ENCODE results near the gene ETHE1. TPM values are rescaled to one million over a fixed set of nuclear protein-coding genes. Genes with fewer than 3 reads are reported as not detected.
"Not testable (repeated sequence)": the region's sequence is repeated elsewhere in the genome, so short reads cannot be mapped to it uniquely, and the experiment has no call there.

ETHE1 gene
- total RNA-seq, 2 experiments from 2014 or later: 62.1 to 64.4 TPM

DNA sequence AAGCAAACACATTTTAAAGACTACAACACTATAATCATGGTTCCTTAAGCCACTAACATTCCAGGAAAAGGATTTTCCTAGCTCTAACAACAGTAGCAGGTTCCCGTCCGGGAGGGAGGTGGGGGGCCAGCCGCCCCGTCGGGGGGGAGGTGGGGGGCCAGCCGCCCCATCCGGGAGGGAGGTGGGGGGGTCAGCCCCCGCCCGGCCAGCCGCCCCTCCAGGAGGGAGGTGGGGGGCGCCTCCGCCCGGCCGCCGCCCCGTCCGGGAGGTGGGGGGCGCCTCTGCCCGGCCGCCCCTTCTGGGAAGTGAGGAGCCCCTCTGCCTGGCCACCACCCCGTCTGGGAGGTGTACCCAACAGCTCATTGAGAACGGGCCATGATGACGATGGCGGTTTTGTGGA is 20.9 kb upstream of the ETHE1 start:
- H3K36me3 Mint-ChIP-seq (ENCODE audit: low read depth): peaks cover 30% of the 10 kb centered on the region
- H3K9me3 Mint-ChIP-seq; H3K4me3 Mint-ChIP-seq; H3K27ac Mint-ChIP-seq; H3K27me3 Mint-ChIP-seq (ENCODE audit: low read depth); H3K4me1 Mint-ChIP-seq (ENCODE audit: low read depth); CTCF ChIA-PET; intact Hi-C loops (cut with micrococcal nuclease); DNase-seq: not testable (repeated sequence)

DNA sequence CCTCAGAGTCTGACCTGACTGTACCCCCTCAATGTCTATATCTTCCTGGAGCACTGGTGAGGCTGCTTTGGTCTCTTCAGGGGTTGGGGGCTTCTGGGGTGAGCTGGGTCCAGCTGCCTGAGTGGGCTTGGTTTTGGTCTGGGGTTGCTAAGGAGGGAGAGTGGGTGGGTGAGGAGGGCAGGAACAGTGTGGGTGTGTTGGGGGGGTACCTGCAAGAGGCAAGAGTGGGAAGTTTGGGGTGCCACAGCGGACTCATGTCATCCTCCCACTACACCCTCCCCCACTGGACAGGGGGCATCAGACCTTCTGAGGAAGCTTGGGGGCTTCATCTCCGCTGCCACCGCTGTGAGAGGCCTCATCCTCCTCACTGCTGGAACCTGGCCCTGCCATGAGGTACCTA is 19.6 kb upstream of the ETHE1 start:
- intact Hi-C loops (cut with micrococcal nuclease): no loop called here
- Mint-ChIP-seq H3K9me3 (no peaks in the 10 kb centered on the region), H3K27me3 (ENCODE audit: low read depth) (no peaks in the 10 kb centered on the region), H3K4me1 (ENCODE audit: low read depth) (no peaks in the 10 kb centered on the region), H3K4me3 (no peak overlapping the region), H3K36me3 (ENCODE audit: low read depth) (peaks cover 33% of the 10 kb centered on the region), H3K27ac (no peak overlapping the region)
- CTCF ChIA-PET: interaction anchor here (1.8 kb wide), 1 partner anchor 9 kb away, joined by 6 read pairs; no protein-coding TSS in a partner anchor
- DNase-seq: no peak

DNA sequence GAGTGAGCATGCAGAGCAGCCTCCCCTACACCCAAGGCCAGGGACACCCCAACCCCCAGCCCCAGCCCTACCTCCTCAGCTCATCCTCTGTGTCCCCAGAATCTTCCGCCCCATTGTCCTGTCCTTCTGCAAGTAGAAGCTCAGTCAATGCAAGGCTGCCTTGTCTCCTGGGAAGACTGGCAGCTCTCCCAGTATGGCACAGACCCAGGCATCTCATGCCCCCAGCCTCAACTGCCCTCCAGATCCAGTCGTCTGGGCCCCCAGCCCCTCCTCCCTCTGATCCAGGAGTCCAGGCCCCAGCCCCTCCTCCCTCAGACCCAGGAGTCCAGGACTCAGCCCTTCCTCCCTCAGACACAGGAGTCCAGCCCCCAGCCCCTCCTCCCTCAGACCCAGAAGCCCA is 19.0 kb upstream of the ETHE1 start:
- H3K36me3 Mint-ChIP-seq (ENCODE audit: low read depth): peaks cover 32% of the 10 kb centered on the region
- H3K4me1 Mint-ChIP-seq (ENCODE audit: low read depth): no peaks in the 10 kb centered on the region
- intact Hi-C loops (cut with micrococcal nuclease): no loop called here
- H3K9me3 Mint-ChIP-seq: no peaks in the 10 kb centered on the region
- no peaks in the 10 kb centered on the region for H3K27me3 Mint-ChIP-seq (ENCODE audit: low read depth)
- CTCF ChIA-PET: interaction anchor here (1.8 kb wide), 1 partner anchor 9 kb away, joined by 6 read pairs; no protein-coding TSS in a partner anchor
- H3K27ac Mint-ChIP-seq: no peak overlapping the region
- H3K4me3 Mint-ChIP-seq: no peak overlapping the region
- DNase-seq: no peak

DNA sequence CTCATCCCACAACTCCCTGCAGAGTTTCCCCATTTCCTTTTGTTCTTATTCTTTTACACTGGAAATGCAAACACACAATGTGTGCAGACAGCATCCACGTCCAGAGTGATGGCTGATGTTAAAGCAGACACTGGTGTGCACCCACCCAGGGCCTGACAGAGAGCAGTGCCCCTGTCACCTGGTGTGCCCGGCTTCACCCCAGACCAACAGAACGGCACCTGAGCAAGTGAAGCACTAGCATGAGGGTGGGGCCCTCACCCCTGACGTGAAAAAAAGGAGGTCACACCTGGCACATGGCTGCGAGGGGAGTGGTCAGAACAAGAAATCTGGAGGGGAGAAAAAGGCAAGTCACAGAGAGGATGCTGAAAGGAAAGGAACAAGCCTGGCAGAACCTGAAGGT is 18.3 kb upstream of the ETHE1 start:
- no peak for DNase-seq
- Mint-ChIP-seq H3K9me3 (no peaks in the 10 kb centered on the region), H3K27ac (peak overlapping the region; percentile 50), H3K4me3 (no peak overlapping the region), H3K4me1 (ENCODE audit: low read depth) (no peaks in the 10 kb centered on the region), H3K36me3 (ENCODE audit: low read depth) (peaks cover 30% of the 10 kb centered on the region), H3K27me3 (ENCODE audit: low read depth) (no peaks in the 10 kb centered on the region)
- CTCF ChIA-PET: interaction anchor here (1.8 kb wide), 1 partner anchor 10 kb away, joined by 6 read pairs; no protein-coding TSS in a partner anchor
- intact Hi-C loops (cut with micrococcal nuclease): no loop called here

DNA sequence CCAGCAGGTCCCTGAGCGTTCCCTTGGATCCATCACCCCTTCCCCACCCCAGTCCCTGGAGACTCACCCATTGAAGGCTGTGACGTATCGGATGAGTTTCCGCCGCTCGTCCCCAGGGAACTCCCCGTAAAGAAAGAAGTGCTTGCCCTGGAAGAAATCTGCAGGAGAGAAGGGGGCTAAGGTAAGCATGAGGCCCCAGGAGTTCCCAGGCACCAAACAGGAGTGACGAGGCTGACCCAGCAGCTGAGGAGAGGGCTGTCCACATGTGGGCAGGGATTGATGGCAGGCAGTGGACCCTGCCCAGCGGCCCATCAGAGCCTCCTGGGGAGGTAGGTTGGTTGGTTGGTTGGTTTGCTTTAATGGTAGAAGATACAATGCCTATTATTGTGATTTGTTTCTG is 17.1 kb upstream of the ETHE1 start:
- no peaks in the 10 kb centered on the region for H3K27me3 Mint-ChIP-seq (ENCODE audit: low read depth)
- DNase-seq: no peak
- H3K36me3 Mint-ChIP-seq (ENCODE audit: low read depth): peaks cover 40% of the 10 kb centered on the region
- CTCF ChIA-PET: interaction anchor here (2.2 kb wide), 1 partner anchor 11 kb away, joined by 8 read pairs; no protein-coding TSS in a partner anchor
- no peak overlapping the region for H3K27ac Mint-ChIP-seq
- no peaks in the 10 kb centered on the region for H3K4me1 Mint-ChIP-seq (ENCODE audit: low read depth)
- intact Hi-C loops (cut with micrococcal nuclease): no loop called here
- H3K4me3 Mint-ChIP-seq: no peak overlapping the region
- peaks cover 3% of the 10 kb centered on the region for H3K9me3 Mint-ChIP-seq

DNA sequence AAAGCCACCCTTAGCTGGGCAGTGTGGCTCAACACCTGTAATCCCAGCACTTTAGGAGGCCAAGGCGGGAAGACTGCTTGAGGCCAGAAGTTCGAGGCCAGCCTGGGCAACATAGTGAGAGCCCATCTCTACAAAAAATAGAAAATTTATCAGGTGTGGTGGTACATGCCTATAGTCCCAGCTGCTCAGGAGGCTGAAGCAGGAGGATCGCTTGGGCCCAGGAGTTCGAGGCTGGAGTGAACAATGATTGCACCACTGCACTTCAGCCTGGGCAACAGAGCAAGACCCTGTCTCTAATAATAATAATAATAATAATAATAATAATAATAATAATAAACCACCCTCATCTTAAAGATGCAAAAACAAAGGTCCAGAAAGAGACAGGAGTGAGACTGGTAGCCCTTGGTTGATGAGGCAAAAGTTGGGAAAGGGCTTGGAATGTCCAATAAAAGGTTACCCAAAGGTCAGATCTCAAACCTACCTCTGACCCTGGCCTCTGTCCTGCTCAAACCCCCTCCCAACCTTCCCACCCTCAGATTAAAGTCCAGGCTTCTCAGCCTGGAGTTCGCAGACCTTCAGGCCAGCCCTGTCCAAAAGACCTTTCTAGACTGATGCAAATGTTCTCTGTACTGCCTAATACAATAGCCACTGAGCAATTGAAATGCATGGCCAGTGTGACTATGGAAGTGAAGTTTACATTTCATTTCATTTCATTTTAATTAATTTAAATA is 15.1 kb upstream of the ETHE1 start:
- Mint-ChIP-seq H3K9me3 (peaks cover 11% of the 10 kb centered on the region), H3K4me1 (ENCODE audit: low read depth) (no peaks in the 10 kb centered on the region), H3K27me3 (ENCODE audit: low read depth) (no peaks in the 10 kb centered on the region), H3K27ac (no peak overlapping the region), H3K36me3 (ENCODE audit: low read depth) (peaks cover 55% of the 10 kb centered on the region), H3K4me3 (no peak overlapping the region)
- DNase-seq: no peak
- intact Hi-C loops (cut with micrococcal nuclease): no loop called here
- CTCF ChIA-PET: interaction anchor here (2.2 kb wide), 1 partner anchor 13 kb away, joined by 8 read pairs; no protein-coding TSS in a partner anchor

DNA sequence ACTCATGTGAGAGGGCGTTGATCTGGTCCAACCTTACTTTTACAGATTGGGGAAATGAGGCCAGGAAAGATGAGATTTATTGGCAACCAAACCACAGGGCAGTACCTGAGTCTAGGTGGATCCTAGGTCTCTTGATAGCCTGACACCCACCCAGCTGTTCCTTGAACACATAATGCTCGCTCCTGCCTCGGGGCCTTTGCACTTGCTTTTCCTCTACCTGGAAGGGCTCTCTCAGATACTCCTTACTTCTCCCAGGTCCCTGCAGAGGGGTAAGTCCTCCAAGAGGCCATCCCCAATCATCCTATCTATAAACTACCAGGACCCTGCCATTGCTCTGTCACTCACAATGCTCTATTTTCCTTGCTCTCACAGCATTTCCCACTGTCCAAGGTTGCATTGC is 13.4 kb upstream of the ETHE1 start:
- no peaks in the 10 kb centered on the region for H3K27me3 Mint-ChIP-seq (ENCODE audit: low read depth)
- CTCF ChIA-PET: interaction anchor here (1.6 kb wide), 1 partner anchor 15 kb away, joined by 3 read pairs; no protein-coding TSS in a partner anchor
- peaks cover 11% of the 10 kb centered on the region for H3K9me3 Mint-ChIP-seq
- DNase-seq: no peak
- H3K4me3 Mint-ChIP-seq: no peak overlapping the region
- intact Hi-C loops (cut with micrococcal nuclease): no loop called here
- no peak overlapping the region for H3K27ac Mint-ChIP-seq
- peaks cover under 1% of the 10 kb centered on the region for H3K4me1 Mint-ChIP-seq (ENCODE audit: low read depth)
- peaks cover 55% of the 10 kb centered on the region for H3K36me3 Mint-ChIP-seq (ENCODE audit: low read depth)

DNA sequence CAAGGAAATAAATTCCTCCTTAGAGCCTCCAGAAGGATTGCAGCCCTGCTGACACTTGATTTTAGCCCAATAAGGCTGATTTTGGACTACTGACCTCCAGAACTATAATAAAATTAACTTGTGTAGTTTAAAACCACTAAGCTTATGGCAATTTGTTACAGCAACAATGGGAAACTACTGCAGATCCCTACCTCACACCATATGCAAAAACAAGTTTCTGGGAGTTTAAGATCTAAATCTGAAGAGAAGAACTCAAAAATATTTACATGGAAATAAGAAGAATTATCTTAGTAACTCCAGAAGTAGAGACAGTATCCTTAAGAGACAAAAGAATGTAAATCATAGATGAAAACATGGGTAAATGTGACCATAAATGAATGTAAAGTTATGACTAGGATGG is 11.9 kb upstream of the ETHE1 start:
- intact Hi-C loops (cut with micrococcal nuclease): no loop called here
- CTCF ChIA-PET: interaction anchor here (1.6 kb wide), 1 partner anchor 16 kb away, joined by 3 read pairs; no protein-coding TSS in a partner anchor
- DNase-seq: no peak
- peaks cover 50% of the 10 kb centered on the region for H3K36me3 Mint-ChIP-seq (ENCODE audit: low read depth)
- no peak overlapping the region for H3K4me3 Mint-ChIP-seq
- H3K27ac Mint-ChIP-seq: peak overlapping the region; percentile 0
- no peaks in the 10 kb centered on the region for H3K27me3 Mint-ChIP-seq (ENCODE audit: low read depth)
- peaks cover 6% of the 10 kb centered on the region for H3K4me1 Mint-ChIP-seq (ENCODE audit: low read depth)
- H3K9me3 Mint-ChIP-seq: peaks cover 11% of the 10 kb centered on the region

DNA sequence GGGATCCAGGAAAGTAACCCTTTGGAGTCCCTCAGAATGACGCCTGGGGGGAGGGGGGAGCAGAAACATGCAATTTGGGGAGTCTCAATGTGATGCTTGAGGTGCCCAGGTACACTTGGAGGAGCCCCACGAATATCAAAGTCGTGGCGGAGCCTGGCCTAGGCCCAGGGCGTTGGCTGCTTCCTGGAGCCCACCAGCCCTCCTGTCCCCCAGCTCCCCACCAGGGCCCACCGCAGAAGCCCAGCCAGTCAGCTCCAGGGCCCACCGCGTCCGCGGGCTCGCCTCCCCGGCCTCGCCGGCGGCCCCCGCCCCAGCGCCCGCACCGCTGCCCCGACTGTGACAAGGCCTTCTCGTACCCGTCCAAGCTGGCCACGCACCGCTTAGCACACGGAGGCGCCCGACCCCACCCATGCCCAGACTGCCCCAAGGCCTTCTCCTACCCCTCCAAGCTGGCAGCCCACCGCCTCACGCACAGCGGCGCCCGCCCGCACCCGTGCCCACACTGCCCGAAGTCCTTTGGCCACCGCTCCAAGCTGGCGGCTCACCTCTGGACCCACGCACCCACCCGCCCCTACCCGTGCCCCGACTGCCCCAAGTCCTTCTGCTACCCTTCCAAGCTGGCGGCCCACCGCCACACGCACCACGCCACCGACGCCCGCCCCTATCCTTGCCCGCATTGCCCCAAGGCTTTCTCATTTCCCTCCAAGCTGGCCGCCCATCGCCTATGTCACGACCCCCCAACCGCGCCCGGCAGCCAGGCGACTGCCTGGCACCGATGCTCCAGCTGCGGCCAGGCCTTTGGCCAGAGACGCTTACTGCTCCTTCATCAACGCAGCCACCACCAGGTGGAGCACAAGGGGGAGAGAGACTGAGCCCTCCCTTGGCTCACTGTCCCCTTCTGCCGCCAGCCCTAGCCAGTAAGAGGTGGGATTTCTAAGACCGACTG is 8.1 kb upstream of the ETHE1 start:
- H3K9me3 Mint-ChIP-seq: peaks cover 11% of the 10 kb centered on the region
- H3K36me3 Mint-ChIP-seq (ENCODE audit: low read depth): peaks cover 26% of the 10 kb centered on the region
- intact Hi-C loops (cut with micrococcal nuclease): loop anchor here (1.0 kb wide), 1 partner anchor 219 kb away; the partner anchor contains the start of gene SMG9
- H3K4me3 Mint-ChIP-seq: no peak overlapping the region
- no peaks in the 10 kb centered on the region for H3K27me3 Mint-ChIP-seq (ENCODE audit: low read depth)
- CTCF ChIA-PET: interaction anchor here (0.5 to 4.0 kb wide), 6 partner anchors 10 to 130 kb away, joined by 3 to 28 read pairs (median 4); partner anchors contain the start of genes IRGQ and ZNF576
- peak overlapping the region; percentile 74 for H3K27ac Mint-ChIP-seq
- DNase-seq: peak; percentile 28
- peaks cover 15% of the 10 kb centered on the region for H3K4me1 Mint-ChIP-seq (ENCODE audit: low read depth)

DNA sequence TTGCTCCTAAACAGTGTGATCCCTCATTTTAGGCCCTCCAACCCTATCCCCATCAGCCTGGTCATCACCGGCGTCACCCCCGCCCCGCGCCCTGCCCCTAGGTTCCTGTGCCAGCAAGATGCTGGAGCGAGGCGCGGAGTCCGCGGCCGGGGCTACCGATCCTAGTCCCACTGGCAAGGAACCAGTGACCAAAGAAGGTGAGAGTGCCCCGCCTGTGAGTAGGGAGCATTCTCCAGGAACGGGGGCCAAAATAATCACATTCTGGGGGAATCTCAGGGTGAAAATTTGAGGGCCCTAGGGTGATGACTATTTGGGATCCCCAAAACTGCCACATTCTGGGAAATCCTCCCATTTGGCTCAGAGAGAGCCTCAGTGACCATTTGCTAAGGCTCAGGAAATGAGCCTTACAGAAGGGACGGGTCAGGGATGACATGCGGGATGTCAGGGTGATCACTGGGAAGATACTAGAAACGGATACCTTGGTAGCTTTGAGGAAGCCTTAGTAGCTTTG is 7.4 kb upstream of the ETHE1 start:
- Mint-ChIP-seq H3K9me3 (peaks cover 10% of the 10 kb centered on the region), H3K27me3 (ENCODE audit: low read depth) (no peaks in the 10 kb centered on the region), H3K4me3 (peak overlapping the region; percentile 80), H3K4me1 (ENCODE audit: low read depth) (peaks cover 15% of the 10 kb centered on the region), H3K36me3 (ENCODE audit: low read depth) (peaks cover 20% of the 10 kb centered on the region), H3K27ac (peak overlapping the region; percentile 87)
- CTCF ChIA-PET: interaction anchor here (0.6 to 4.0 kb wide), 6 partner anchors 9 to 232 kb away, joined by 3 to 28 read pairs (median 10); partner anchors contain the start of genes IRGQ and ZNF576
- intact Hi-C loops (cut with micrococcal nuclease): loop anchor here (1.0 kb wide), 1 partner anchor 220 kb away; the partner anchor contains the start of gene SMG9
- no peak for DNase-seq

DNA sequence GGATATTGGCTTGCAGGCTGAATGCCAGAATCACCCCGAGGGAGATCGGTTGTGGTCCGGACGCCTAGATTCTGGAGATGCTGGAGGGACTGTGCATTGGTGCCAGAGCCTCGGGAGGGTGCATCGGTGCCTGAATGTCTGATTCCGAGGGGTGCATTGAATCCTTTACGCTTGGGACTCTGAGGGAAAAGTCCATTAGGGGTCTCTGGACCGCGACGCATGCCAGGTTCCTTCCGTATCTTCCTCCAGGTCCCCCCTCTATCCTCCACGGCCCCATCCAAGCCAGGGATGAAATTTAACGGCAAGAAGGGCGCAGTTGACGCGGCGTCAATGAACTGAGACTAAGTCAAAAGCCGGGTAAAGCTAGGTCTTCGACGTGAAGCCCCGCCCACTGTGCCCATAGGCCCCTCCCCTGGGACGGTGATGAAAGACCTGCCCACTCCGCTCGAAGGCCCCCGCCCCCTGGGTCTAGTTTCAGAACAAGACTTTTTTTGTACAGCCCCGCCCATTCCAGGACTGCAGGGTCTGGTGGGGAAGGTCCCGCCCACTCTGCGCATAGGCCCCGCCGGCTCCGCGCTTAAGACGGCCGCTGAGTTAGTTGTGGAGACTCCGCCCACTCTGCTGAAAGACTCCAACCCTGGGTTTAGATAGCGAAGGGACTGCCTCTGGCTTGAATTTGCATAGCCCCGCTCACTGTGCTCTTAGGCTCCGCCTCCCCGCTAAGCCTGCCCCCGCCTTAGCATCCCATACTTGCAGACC is 6.7 kb upstream of the ETHE1 start:
- Mint-ChIP-seq H3K4me3 (peak overlapping the region; percentile 80), H3K4me1 (ENCODE audit: low read depth) (peaks cover 15% of the 10 kb centered on the region), H3K27me3 (ENCODE audit: low read depth) (no peaks in the 10 kb centered on the region), H3K27ac (peak overlapping the region; percentile 87), H3K36me3 (ENCODE audit: low read depth) (peaks cover 15% of the 10 kb centered on the region), H3K9me3 (peaks cover 5% of the 10 kb centered on the region)
- CTCF ChIA-PET: interaction anchor here (0.6 to 3.2 kb wide), 4 partner anchors 14 to 233 kb away, joined by 3 to 14 read pairs (median 4); no protein-coding TSS in a partner anchor
- intact Hi-C loops (cut with micrococcal nuclease): loop anchor here (1.0 to 2.0 kb wide), 9 partner anchors 8 to 231 kb away; partner anchors contain the start of genes IRGQ, PHLDB3, PINLYP and SMG9
- peak; percentile 100 for DNase-seq

Data from activated naive CD4-positive, alpha-beta T cell treated with anti-CD3 and anti-CD28 coated beads for 36 hours (primary cell).